PC-9 (cell line): ENCODE results near the gene RAPGEF6. TPM values are rescaled to one million over a fixed set of nuclear protein-coding genes. Genes with fewer than 3 reads are reported as not detected.

Source experiments
- BruUV-seq: library from RNA; stranded (reverse); fragments of 400-500 nt; replicated peaks from 2 replicates; lab custom pipeline; 2021; lab: Mats Ljungman, UMichigan
- CTCF ChIA-PET: fragments of 300-600 bp; sonication (Branson Sonifier 250); formaldehyde crosslinking; loops from one replicate; lab custom pipeline; 2022; ENCODE audit warnings: antibody characterized with exemption; lab: Charles Lee
- POLR2A ChIA-PET: fragments of 300-600 bp; sonication (Branson Sonifier 250); formaldehyde crosslinking; loops from one replicate; lab custom pipeline; 2022; ENCODE audit warnings: antibody characterized with exemption; ENCODE audit not compliant: unreplicated experiment; lab: Charles Lee
- DNase-seq, 2 experiments: peaks; one replicate each; pipeline versions ENCODE4 v3.0.0 to v3.0.0-alpha.2; 2015 to 2022; ENCODE audit warnings: mixed read lengths in 1 of 2
- H2AFZ ChIP-seq: fragments of 200-600 bp; sonication (generic); 2 replicates; pipeline ENCODE4 v1.8.1; 2017; ENCODE audit warnings: antibody characterized with exemption
- H3F3A ChIP-seq: fragments of 200-600 bp; sonication (generic); 2 replicates; pipeline ENCODE4 v1.8.1; 2017; ENCODE audit warnings: antibody characterized with exemption, mild to moderate bottlenecking, low read depth; ENCODE audit not compliant: insufficient read depth
- H3K27ac ChIP-seq: fragments of 200-600 bp; sonication (generic); 2 replicates; pipeline ENCODE4 v1.6.1; 2016; ENCODE audit warnings: mixed run types
- H3K27me3 ChIP-seq: fragments of 200-600 bp; sonication (generic); 2 replicates; pipeline ENCODE4 v1.6.1; 2016; ENCODE audit warnings: low read depth, mixed run types; ENCODE audit not compliant: insufficient read depth
- H3K36me3 ChIP-seq: fragments of 200-600 bp; sonication (generic); 2 replicates; pipeline ENCODE4 v1.6.1; 2016; ENCODE audit warnings: low read depth, mixed run types
- H3K4me1 ChIP-seq: fragments of 200-600 bp; sonication (generic); replicated peaks from 2 replicates; pipeline ENCODE4 v1.6.1; 2016; ENCODE audit warnings: mixed run types; ENCODE audit not compliant: insufficient read depth
- H3K4me2 ChIP-seq: fragments of 200-600 bp; sonication (generic); 2 replicates; pipeline ENCODE4 v1.6.1; 2017; ENCODE audit warnings: mixed run types
- H3K4me3 ChIP-seq: fragments of 200-600 bp; sonication (generic); 2 replicates; pipeline ENCODE4 v1.6.1; 2016; ENCODE audit warnings: mixed run types
- H3K79me2 ChIP-seq: fragments of 200-600 bp; sonication (generic); 2 replicates; pipeline ENCODE4 v1.6.1; 2017; ENCODE audit warnings: low read depth, mixed run types
- H3K9me2 ChIP-seq: fragments of 200-600 bp; sonication (generic); 2 replicates; pipeline ENCODE4 v1.8.1; 2017; ENCODE audit warnings: mild to moderate bottlenecking; ENCODE audit not compliant: insufficient read depth
- H3K9me3 ChIP-seq: fragments of 200-600 bp; sonication (generic); 2 replicates; pipeline ENCODE4 v1.8.1; 2016; ENCODE audit warnings: low read depth; ENCODE audit not compliant: insufficient read depth
- H4K20me1 ChIP-seq: fragments of 200-600 bp; sonication (generic); 2 replicates; pipeline ENCODE4 v1.8.1; 2017; ENCODE audit not compliant: insufficient read depth
- EZH2 ChIP-seq: fragments of 200-600 bp; sonication (generic); IDR thresholded peaks from 2 replicates; pipeline ENCODE4 v1.8.0; 2017; ENCODE audit warnings: antibody characterized with exemption, low read depth
- intact Hi-C: fragments of 100-400 bp; cut with micrococcal nuclease; formaldehyde crosslinking; loops from one replicate; pipeline ENCODE4 v1.10.0; 2022; ENCODE audit not compliant: unreplicated experiment
- total RNA-seq: library from RNA; stranded (reverse); gene quantifications from 2 replicates; pipeline ENCODE4 v1.2.3, GENCODE V29; 2021
- TF ChIP-seq, protein P1 (sequence below): fragments of 200-600 bp; sonication (generic); conservative IDR thresholded peaks from 2 replicates; pipeline ENCODE4 v1.6.1; 2017; ENCODE audit warnings: mixed run types, antibody characterized with exemption, mild to moderate bottlenecking, moderate library complexity

RAPGEF6 gene
- total RNA-seq, 1 experiment from 2014 or later, result 17.1 TPM

DNA sequence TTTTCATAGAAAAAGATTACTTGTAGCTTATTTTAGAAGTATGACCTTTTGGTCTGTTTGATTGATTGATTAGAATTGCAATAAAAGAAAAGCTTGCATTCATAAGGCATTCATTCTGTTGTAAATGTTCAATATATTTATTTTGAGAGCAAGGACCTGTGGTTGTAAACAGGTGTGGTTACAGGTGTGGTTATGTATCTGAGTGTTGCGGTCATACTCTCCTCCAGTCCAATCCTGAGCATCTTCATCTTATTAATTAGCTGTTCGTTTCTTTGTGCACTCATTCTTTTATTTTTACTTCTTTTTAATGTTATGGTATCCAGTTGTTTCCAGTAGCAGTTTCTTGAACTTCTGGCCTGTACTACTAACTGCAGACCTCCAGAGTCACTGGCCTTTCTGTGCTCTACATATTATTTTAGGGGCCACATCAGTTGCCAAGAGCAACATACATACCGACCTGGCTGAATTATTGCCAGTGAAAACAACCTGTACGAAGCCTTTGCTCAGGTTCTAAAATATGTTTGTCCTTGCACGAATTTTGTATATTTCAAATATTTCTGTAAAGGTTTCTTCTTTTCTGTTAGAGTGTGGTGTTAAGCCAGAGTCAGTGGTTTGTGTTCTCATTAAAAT is 242.4 kb downstream of the RAPGEF6 start:
- H3K27ac ChIP-seq, result no peak overlapping the region
- no peak overlapping the region for H3K4me2 ChIP-seq
- DNase-seq, result no peak
- H3K9me3 ChIP-seq, result no peaks in the 10 kb centered on the region
- no peaks in the 10 kb centered on the region for H3K4me1 ChIP-seq
- TF ChIP-seq EZH2, result no peak
- TF ChIP-seq, protein P1, sequence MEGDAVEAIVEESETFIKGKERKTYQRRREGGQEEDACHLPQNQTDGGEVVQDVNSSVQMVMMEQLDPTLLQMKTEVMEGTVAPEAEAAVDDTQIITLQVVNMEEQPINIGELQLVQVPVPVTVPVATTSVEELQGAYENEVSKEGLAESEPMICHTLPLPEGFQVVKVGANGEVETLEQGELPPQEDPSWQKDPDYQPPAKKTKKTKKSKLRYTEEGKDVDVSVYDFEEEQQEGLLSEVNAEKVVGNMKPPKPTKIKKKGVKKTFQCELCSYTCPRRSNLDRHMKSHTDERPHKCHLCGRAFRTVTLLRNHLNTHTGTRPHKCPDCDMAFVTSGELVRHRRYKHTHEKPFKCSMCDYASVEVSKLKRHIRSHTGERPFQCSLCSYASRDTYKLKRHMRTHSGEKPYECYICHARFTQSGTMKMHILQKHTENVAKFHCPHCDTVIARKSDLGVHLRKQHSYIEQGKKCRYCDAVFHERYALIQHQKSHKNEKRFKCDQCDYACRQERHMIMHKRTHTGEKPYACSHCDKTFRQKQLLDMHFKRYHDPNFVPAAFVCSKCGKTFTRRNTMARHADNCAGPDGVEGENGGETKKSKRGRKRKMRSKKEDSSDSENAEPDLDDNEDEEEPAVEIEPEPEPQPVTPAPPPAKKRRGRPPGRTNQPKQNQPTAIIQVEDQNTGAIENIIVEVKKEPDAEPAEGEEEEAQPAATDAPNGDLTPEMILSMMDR, result no peak
- H3K9me2 ChIP-seq, result no peaks in the 10 kb centered on the region
- intact Hi-C loops, result no loop called here
- no TSS peak for BruUV-seq
- CTCF ChIA-PET, result no interaction called here
- no peaks in the 10 kb centered on the region for H3K27me3 ChIP-seq
- H3K36me3 ChIP-seq, result peaks cover 17% of the 10 kb centered on the region; the same call in 1 of the 2 replicates
- H3K4me3 ChIP-seq, result no peak overlapping the region
- POLR2A ChIA-PET, result no interaction called here
- H3K79me2 ChIP-seq, result no peaks in the 10 kb centered on the region
- no peak overlapping the region for H2AFZ ChIP-seq
- H4K20me1 ChIP-seq, result no peaks in the 10 kb centered on the region
- peaks cover 9% of the 10 kb centered on the region; the same call in 1 of the 2 replicates for H3F3A ChIP-seq

DNA sequence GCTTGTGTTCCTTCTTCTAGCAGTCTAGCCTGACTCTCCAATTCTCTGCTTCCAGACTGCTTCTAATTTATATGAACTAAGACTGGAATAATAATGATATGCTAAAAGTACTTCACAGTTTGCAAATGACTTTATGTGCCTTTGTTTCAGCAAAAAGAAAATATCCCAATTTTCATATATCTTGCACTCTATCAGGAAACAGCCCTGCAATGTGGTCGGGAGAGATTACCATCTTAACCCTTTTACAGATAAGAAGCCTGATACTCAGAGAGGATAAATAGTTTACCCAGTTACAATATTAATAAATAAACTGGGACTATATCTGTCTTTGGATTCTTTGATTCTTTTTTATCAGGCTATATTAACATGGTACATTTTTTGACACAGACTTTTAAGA is 245.2 kb downstream of the RAPGEF6 start:
- no peak overlapping the region for H3K4me3 ChIP-seq
- H3K9me2 ChIP-seq, result no peaks in the 10 kb centered on the region
- H3K9me3 ChIP-seq, result no peaks in the 10 kb centered on the region
- no peaks in the 10 kb centered on the region for H3K27me3 ChIP-seq
- no peak for DNase-seq
- POLR2A ChIA-PET, result no interaction called here
- BruUV-seq, result no TSS peak
- no peak for TF ChIP-seq EZH2
- TF ChIP-seq, protein P1, result no peak
- CTCF ChIA-PET, result no interaction called here
- peaks cover 23% of the 10 kb centered on the region; the same call in 1 of the 2 replicates for H3F3A ChIP-seq
- intact Hi-C loops, result no loop called here
- peaks cover 8% of the 10 kb centered on the region; the same call in 1 of the 2 replicates for H3K4me1 ChIP-seq
- H2AFZ ChIP-seq, result no peak overlapping the region
- no peak overlapping the region for H3K4me2 ChIP-seq
- no peak overlapping the region for H3K27ac ChIP-seq
- H3K36me3 ChIP-seq, result peaks cover 17% of the 10 kb centered on the region; the same call in 1 of the 2 replicates
- no peaks in the 10 kb centered on the region for H3K79me2 ChIP-seq
- H4K20me1 ChIP-seq, result no peaks in the 10 kb centered on the region

DNA sequence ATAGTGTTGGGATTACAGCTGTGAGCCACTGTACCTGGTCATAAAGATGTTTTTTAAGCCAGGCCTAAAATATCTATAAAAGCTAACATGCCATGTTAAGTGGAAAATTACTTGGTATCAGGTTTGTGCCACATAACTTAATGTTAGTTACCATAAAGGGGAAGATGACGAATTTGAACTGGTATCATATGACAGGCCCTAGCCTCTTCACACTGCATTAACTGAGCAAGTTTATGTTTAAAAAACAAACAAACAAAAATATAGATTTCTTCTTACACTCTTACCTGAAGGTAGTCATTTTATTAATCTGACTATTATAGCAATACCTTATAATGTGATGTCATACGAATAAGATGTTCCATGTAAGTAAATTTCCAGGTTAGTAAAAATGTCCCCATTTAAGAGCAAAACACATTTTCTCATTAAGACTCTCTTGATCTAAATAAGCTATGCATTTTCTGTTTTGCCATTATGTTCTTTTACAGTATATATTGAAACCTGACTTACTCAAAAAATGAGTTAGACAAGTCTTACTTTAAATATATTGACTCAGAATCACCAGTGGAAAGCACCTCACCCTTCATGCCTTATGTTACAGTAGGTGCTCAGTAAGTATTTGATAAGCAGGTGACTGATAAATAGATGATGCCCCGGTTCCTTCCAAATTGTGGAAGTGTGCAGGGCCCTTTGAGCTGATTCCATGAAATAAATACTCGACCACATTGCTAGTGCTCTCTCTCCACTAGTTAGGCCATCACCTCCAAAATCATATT is 245.7 kb downstream of the RAPGEF6 start:
- TF ChIP-seq, protein P1, result no peak
- TF ChIP-seq EZH2, result no peak
- ChIA-PET POLR2A (no interaction called here), CTCF (no interaction called here)
- Histone ChIP-seq H2AFZ (no peak overlapping the region), H3F3A (peaks cover 23% of the 10 kb centered on the region; the same call in 1 of the 2 replicates), H3K9me3 (no peaks in the 10 kb centered on the region), H3K4me2 (no peak overlapping the region), H3K27me3 (no peaks in the 10 kb centered on the region), H3K9me2 (no peaks in the 10 kb centered on the region), H3K36me3 (peaks cover 17% of the 10 kb centered on the region; the same call in 1 of the 2 replicates), H3K4me3 (no peak overlapping the region), H3K27ac (no peak overlapping the region), H4K20me1 (no peaks in the 10 kb centered on the region), H3K79me2 (0 out of 2 replicates have a peak, but pooled peaks cover 2% of the 10 kb centered on the region), H3K4me1 (peaks cover 8% of the 10 kb centered on the region; the same call in 1 of the 2 replicates)
- intact Hi-C loops, result no loop called here
- BruUV-seq, result no TSS peak
- no peak for DNase-seq
